ENCODE measurements around the gene LBX1. TPM values are rescaled to one million over a fixed set of nuclear protein-coding genes. Genes with fewer than 3 reads are reported as not detected.
"Not testable (repeated sequence)": the region's sequence is repeated elsewhere in the genome, so short reads cannot be mapped to it uniquely, and the experiment has no call there.

The LBX1 gene
- total and polyA plus RNA-seq, 2 donors (not counting 1 experiment from before 2014, with no cell fraction given), result not detected

GRCh38 chr10:101208543-101208942 lies 20.7 kb downstream of the LBX1 start:
- ChIA-PET POLR2A (no interaction called here), CTCF (interaction anchor here (0.8 to 1.6 kb wide), 4 partner anchors 67 to 361 kb away, joined by 3 to 4 read pairs (median 3); no protein-coding TSS in a partner anchor)
- Mint-ChIP-seq H3K4me3 (no peak overlapping the region), H3K9me3 (ENCODE audit: insufficient read depth) (no peaks in the 10 kb centered on the region), H3K27me3 (peaks cover 59% of the 10 kb centered on the region), H3K27ac (no peak overlapping the region), H3K4me1 (peaks cover 2% of the 10 kb centered on the region)
- no peaks in the 10 kb centered on the region for H4K20me1 ChIP-seq (ENCODE audit: control insufficient read depth, insufficient read depth, low read length, poor library complexity, severe bottlenecking)
- H3K9me3 ChIP-seq (ENCODE audit: control extremely low read depth in 1 of 3, control insufficient read depth in 2 of 3, insufficient read depth in 1 of 3, low read length in 2 of 3), result peaks cover 0 to 2% (median 0%) of the 10 kb centered on the region in 3 donors
- no peak overlapping the region for H3K4me2 ChIP-seq (replicated peaks; ENCODE audit: low read depth, low read length, poor library complexity, severe bottlenecking)
- DNase-seq (no peak), ATAC-seq (ENCODE audit: low read depth) (no peak)
- H3K36me3 ChIP-seq (replicated peaks in 1 of 2; ENCODE audit: control extremely low read depth in 1 of 2, control insufficient read depth in 1 of 2, extremely low read depth in 1 of 2, insufficient read depth in 2 of 2, low read length in 1 of 2), result no peaks in the 10 kb centered on the region
- H3K27me3 ChIP-seq (replicated peaks in 1 of 4; ENCODE audit: control extremely low read depth in 1 of 4, control insufficient read depth in 3 of 4, insufficient read depth in 4 of 4, low read length in 3 of 4), result peaks cover 0 to 52% (median 25%) of the 10 kb centered on the region in 4 experiments
- WGBS (ENCODE audit: insufficient coverage), result 75% methylated on average over 5 of the region's 5 CpGs
- no peak overlapping the region for H3K27ac ChIP-seq (ENCODE audit: low read length in 2 of 2)
- no peak overlapping the region for H3K9ac ChIP-seq (ENCODE audit: low read length)
- no peak overlapping the region for H2AFZ ChIP-seq (ENCODE audit: insufficient read depth, low read depth, low read length, poor library complexity, severe bottlenecking)
- intact Hi-C loops (cut with micrococcal nuclease), result no loop called here
- H3K4me1 ChIP-seq (ENCODE audit: control insufficient read depth in 2 of 2, insufficient read depth in 2 of 2, low read length in 2 of 2), result peaks cover 3% of the 10 kb centered on the region in 2 donors
- TF ChIP-seq CTCF (IDR thresholded peaks at IDR 0.05) (no peak), EZH2 (IDR thresholded peaks at IDR 0.05; ENCODE audit: borderline replicate concordance, insufficient read depth, low read depth, low read length, poor library complexity, severe bottlenecking) (no peak)
- H3K79me2 ChIP-seq (ENCODE audit: control insufficient read depth, insufficient read depth, low read length), result no peaks in the 10 kb centered on the region
- H3K4me3 ChIP-seq (ENCODE audit: control extremely low read depth in 1 of 5, extremely low read depth in 1 of 5, insufficient read depth in 1 of 5, low read depth in 2 of 5, low read length in 4 of 5), result no peak overlapping the region

DNA sequence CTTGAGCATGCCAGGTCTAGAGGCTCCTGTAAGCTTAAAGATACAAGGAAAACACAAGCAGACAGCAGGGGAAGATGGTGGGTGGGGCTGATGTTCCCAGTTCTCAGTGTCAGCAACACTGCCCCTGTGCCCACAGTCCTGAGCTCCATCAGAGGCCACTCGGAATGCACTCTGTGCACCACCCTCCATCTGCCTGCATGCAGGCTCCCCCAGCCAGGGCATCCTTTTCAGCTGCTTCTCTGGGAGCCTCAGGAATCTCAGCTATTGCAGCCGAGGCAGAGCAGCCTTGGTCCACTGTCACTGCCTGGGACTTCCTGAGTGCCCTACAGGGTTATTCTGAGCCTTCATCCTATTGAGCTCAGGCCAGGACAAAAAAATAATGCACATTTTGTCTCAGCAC lies 22.2 kb downstream of the LBX1 start:
- H3K36me3 ChIP-seq (replicated peaks in 1 of 2; ENCODE audit: control extremely low read depth in 1 of 2, control insufficient read depth in 1 of 2, extremely low read depth in 1 of 2, insufficient read depth in 2 of 2, low read length in 1 of 2), result no peaks in the 10 kb centered on the region
- H3K27ac ChIP-seq (ENCODE audit: low read length in 2 of 2), result no peak overlapping the region
- ATAC-seq (ENCODE audit: low read depth), result no peak
- intact Hi-C loops (cut with micrococcal nuclease), result no loop called here
- ChIA-PET POLR2A (no interaction called here), CTCF (no interaction called here)
- H3K4me3 ChIP-seq (ENCODE audit: control extremely low read depth in 1 of 5, extremely low read depth in 1 of 5, insufficient read depth in 1 of 5, low read depth in 2 of 5, low read length in 4 of 5), result no peak overlapping the region
- Mint-ChIP-seq H3K4me3 (no peak overlapping the region), H3K27ac (no peak overlapping the region), H3K4me1 (no peaks in the 10 kb centered on the region), H3K9me3 (ENCODE audit: insufficient read depth) (no peaks in the 10 kb centered on the region), H3K27me3 (peaks cover 59% of the 10 kb centered on the region)
- H2AFZ ChIP-seq (ENCODE audit: insufficient read depth, low read depth, low read length, poor library complexity, severe bottlenecking), result no peak overlapping the region
- peaks cover 0 to 37% (median 18%) of the 10 kb centered on the region in 4 experiments for H3K27me3 ChIP-seq (replicated peaks in 1 of 4; ENCODE audit: control extremely low read depth in 1 of 4, control insufficient read depth in 3 of 4, insufficient read depth in 4 of 4, low read length in 3 of 4)
- H3K9me3 ChIP-seq (ENCODE audit: control extremely low read depth in 1 of 3, control insufficient read depth in 2 of 3, insufficient read depth in 1 of 3, low read length in 2 of 3), result peaks cover 0 to 2% (median 0%) of the 10 kb centered on the region in 3 donors
- no peak for DNase-seq
- 56% methylated on average over 2 of the region's 2 CpGs for WGBS (ENCODE audit: insufficient coverage)
- no peaks in the 10 kb centered on the region for H3K4me1 ChIP-seq (ENCODE audit: control insufficient read depth in 2 of 2, insufficient read depth in 2 of 2, low read length in 2 of 2)
- no peak for TF ChIP-seq CTCF (IDR thresholded peaks at IDR 0.05)
- TF ChIP-seq EZH2 (IDR thresholded peaks at IDR 0.05; ENCODE audit: borderline replicate concordance, insufficient read depth, low read depth, low read length, poor library complexity, severe bottlenecking), result no peak
- no peaks in the 10 kb centered on the region for H4K20me1 ChIP-seq (ENCODE audit: control insufficient read depth, insufficient read depth, low read length, poor library complexity, severe bottlenecking)
- H3K4me2 ChIP-seq (replicated peaks; ENCODE audit: low read depth, low read length, poor library complexity, severe bottlenecking), result no peak overlapping the region
- no peaks in the 10 kb centered on the region for H3K79me2 ChIP-seq (ENCODE audit: control insufficient read depth, insufficient read depth, low read length)
- no peak overlapping the region for H3K9ac ChIP-seq (ENCODE audit: low read length)

- H4K20me1 ChIP-seq (ENCODE audit: control insufficient read depth, insufficient read depth, low read length, poor library complexity, severe bottlenecking); H3K79me2 ChIP-seq (ENCODE audit: control insufficient read depth, insufficient read depth, low read length); H3K9ac ChIP-seq (ENCODE audit: low read length); H3K4me1 ChIP-seq (ENCODE audit: control insufficient read depth in 2 of 2, insufficient read depth in 2 of 2, low read length in 2 of 2); ATAC-seq (ENCODE audit: low read depth); H3K27ac ChIP-seq (ENCODE audit: low read length in 2 of 2); H2AFZ ChIP-seq (ENCODE audit: insufficient read depth, low read depth, low read length, poor library complexity, severe bottlenecking); intact Hi-C loops (cut with micrococcal nuclease); H3K4me3 ChIP-seq (ENCODE audit: control extremely low read depth in 1 of 5, extremely low read depth in 1 of 5, insufficient read depth in 1 of 5, low read depth in 2 of 5, low read length in 4 of 5); H3K4me3 Mint-ChIP-seq; H3K27ac Mint-ChIP-seq; DNase-seq; H3K4me1 Mint-ChIP-seq; H3K9me3 Mint-ChIP-seq (ENCODE audit: insufficient read depth); H3K36me3 ChIP-seq (replicated peaks in 1 of 2; ENCODE audit: control extremely low read depth in 1 of 2, control insufficient read depth in 1 of 2, extremely low read depth in 1 of 2, insufficient read depth in 2 of 2, low read length in 1 of 2); H3K9me3 ChIP-seq (ENCODE audit: control extremely low read depth in 1 of 3, control insufficient read depth in 2 of 3, insufficient read depth in 1 of 3, low read length in 2 of 3); H3K27me3 ChIP-seq (replicated peaks in 1 of 4; ENCODE audit: control extremely low read depth in 1 of 4, control insufficient read depth in 3 of 4, insufficient read depth in 4 of 4, low read length in 3 of 4); H3K4me2 ChIP-seq (replicated peaks; ENCODE audit: low read depth, low read length, poor library complexity, severe bottlenecking); POLR2A ChIA-PET: not testable (repeated sequence)
- CTCF ChIA-PET, result interaction anchor here (0.7 kb wide), 1 partner anchor 11 kb away, joined by 3 read pairs; no protein-coding TSS in a partner anchor
- peaks cover 42% of the 10 kb centered on the region for H3K27me3 Mint-ChIP-seq
- 69% methylated on average over 2 of the region's 4 CpGs for WGBS (ENCODE audit: insufficient coverage)
Observed at GRCh38 chr10:101202667-101203066, 26.6 kb downstream of the LBX1 start.
